Measurements from ENCODE around the gene NACC1. TPM values are rescaled to one million over a fixed set of nuclear protein-coding genes. Genes with fewer than 3 reads are reported as not detected.

NACC1 gene
- total and polyA plus RNA-seq, 2 of the 13 experiments (the other 11 are each of a cell fraction or from before 2014, with no cell fraction given), result 31.8 to 42.3 TPM

DNA sequence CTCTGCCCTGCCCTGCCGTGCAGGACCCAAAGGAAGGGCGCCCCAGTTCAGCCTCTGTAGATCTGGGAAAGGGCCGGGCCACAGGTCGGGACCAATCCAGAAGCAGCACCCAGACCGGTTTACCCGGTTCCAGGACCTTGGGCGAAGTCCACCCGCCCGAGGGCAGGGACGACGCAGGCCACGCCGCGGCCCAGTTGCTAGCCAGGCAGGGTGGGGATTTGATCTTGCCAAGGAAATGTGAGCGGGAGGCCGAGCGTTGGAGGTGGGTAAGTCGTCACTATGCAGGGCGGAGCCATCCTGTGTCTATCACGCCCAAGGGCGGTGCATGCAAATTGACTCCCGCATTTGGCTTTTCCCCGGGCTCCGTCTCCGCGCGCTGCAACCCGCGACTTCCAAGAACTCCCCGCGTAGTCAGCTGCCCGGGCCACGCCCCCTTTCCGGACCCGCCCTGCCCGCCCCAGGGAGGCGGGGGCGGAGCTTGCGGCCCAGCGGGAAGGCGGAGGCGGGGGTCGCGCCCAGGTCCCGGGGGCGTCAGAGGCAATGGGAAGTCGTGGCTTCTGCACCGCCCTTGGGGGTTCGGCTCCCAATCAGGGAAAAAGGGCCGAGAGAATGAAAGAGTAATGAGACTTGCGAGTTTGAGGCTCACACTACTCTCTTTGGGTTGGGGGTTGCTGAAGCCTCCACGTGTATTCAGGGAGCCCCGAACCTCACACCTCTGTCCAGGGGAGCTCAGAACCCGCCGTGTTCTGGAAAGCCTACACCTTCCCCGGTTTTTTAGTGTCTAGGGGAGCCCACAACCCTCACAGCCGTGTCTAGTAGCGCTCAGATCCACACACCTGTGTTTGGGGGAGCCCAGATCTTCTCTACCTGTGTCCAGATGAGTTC is 44.9 kb downstream of the NACC1 start (continued):
- TF ChIP-seq, protein P1, sequence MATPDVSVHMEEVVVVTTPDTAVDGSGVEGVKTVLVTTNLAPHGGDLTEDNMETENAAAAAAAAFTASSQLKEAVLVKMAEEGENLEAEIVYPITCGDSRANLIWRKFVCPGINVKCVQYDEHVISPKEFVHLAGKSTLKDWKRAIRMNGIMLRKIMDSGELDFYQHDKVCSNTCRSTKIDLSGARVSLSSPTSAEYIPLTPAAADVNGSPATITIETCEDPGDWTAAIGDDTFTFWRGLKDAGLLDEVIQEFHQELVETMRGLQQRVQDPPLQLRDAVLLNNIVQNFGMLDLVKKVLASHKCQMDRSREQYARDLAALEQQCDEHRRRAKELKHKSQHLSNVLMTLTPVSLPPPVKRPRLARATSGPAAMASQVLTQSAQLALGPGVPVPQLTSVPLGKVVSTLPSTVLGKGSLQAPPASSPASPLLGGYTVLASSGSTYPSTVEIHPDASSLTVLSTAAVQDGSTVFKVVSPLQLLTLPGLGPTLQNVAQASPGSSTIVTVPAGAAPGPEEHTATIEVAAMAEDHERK (CRISPR knock-in tag; IDR thresholded peaks at IDR 0.05; ENCODE audit: low read depth), result no peak
- TF ChIP-seq MYC (CRISPR knock-in tag; IDR thresholded peaks at IDR 0.05; ENCODE audit: borderline replicate concordance) (peak; percentile 89), CREB1 (IDR thresholded peaks at IDR 0.05) (peak; percentile 70), CREB1 (CRISPR knock-in tag; IDR thresholded peaks at IDR 0.05) (no peak; the same call in 1 of the 2 replicates), ZBTB10 (CRISPR knock-in tag; IDR thresholded peaks at IDR 0.05; ENCODE audit: borderline replicate concordance) (0 out of 2 replicates have a peak, but pooled peaks have one; percentile 17), HMG20B (CRISPR knock-in tag; conservative IDR thresholded peaks at IDR 0.05) (0 out of 2 replicates have a peak, but pooled peaks have one; percentile 25), SMYD3 (CRISPR knock-in tag; IDR thresholded peaks at IDR 0.05) (no peak), TBX3 (IDR thresholded peaks at IDR 0.05; ENCODE audit: borderline replicate concordance) (no peak), GABPA (IDR thresholded peaks at IDR 0.05; ENCODE audit: low read depth, low read length) (no peak), GABPA (CRISPR knock-in tag; IDR thresholded peaks at IDR 0.05; ENCODE audit: low read depth) (peak; percentile 59), YEATS2 (CRISPR knock-in tag; IDR thresholded peaks at IDR 0.05; ENCODE audit: borderline replicate concordance) (peak; percentile 78; the same call in 1 of the 2 replicates), HNRNPUL1 (IDR thresholded peaks at IDR 0.05; ENCODE audit: low read depth, low read length) (no peak), ZNF709 (CRISPR knock-in tag; IDR thresholded peaks at IDR 0.05) (peak; percentile 79), ZNF121 (CRISPR knock-in tag; IDR thresholded peaks at IDR 0.05) (peak; percentile 80), HNRNPL (IDR thresholded peaks at IDR 0.05; ENCODE audit: low read depth, low read length) (0 out of 2 replicates have a peak, but pooled peaks have one; percentile 72), MTERF4 (CRISPR knock-in tag; IDR thresholded peaks at IDR 0.05) (peak; percentile 82; the same call in 1 of the 2 replicates), NFYB (CRISPR knock-in tag; IDR thresholded peaks at IDR 0.05) (peak; percentile 65)
- TF ChIP-seq, protein P2, sequence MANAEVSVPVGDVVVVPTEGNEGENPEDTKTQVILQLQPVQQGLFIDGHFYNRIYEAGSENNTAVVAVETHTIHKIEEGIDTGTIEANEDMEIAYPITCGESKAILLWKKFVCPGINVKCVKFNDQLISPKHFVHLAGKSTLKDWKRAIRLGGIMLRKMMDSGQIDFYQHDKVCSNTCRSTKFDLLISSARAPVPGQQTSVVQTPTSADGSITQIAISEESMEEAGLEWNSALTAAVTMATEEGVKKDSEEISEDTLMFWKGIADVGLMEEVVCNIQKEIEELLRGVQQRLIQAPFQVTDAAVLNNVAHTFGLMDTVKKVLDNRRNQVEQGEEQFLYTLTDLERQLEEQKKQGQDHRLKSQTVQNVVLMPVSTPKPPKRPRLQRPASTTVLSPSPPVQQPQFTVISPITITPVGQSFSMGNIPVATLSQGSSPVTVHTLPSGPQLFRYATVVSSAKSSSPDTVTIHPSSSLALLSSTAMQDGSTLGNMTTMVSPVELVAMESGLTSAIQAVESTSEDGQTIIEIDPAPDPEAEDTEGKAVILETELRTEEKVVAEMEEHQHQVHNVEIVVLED (CRISPR knock-in tag; IDR thresholded peaks at IDR 0.05; ENCODE audit: borderline replicate concordance), result peak; percentile 77
- TF ChIP-seq, protein P3, sequence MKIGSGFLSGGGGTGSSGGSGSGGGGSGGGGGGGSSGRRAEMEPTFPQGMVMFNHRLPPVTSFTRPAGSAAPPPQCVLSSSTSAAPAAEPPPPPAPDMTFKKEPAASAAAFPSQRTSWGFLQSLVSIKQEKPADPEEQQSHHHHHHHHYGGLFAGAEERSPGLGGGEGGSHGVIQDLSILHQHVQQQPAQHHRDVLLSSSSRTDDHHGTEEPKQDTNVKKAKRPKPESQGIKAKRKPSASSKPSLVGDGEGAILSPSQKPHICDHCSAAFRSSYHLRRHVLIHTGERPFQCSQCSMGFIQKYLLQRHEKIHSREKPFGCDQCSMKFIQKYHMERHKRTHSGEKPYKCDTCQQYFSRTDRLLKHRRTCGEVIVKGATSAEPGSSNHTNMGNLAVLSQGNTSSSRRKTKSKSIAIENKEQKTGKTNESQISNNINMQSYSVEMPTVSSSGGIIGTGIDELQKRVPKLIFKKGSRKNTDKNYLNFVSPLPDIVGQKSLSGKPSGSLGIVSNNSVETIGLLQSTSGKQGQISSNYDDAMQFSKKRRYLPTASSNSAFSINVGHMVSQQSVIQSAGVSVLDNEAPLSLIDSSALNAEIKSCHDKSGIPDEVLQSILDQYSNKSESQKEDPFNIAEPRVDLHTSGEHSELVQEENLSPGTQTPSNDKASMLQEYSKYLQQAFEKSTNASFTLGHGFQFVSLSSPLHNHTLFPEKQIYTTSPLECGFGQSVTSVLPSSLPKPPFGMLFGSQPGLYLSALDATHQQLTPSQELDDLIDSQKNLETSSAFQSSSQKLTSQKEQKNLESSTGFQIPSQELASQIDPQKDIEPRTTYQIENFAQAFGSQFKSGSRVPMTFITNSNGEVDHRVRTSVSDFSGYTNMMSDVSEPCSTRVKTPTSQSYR (CRISPR knock-in tag; IDR thresholded peaks at IDR 0.05; ENCODE audit: borderline replicate concordance), result peak; percentile 66; the same call in 1 of the 2 replicates

Data from HepG2 (cell line).